Measurements from ENCODE around the gene CCDC12. TPM values are rescaled to one million over a fixed set of nuclear protein-coding genes. Genes with fewer than 3 reads are reported as not detected.

The CCDC12 gene
- total and polyA plus RNA-seq, 2 experiments from 2014 or later = 17.4 to 43.8 TPM

DNA sequence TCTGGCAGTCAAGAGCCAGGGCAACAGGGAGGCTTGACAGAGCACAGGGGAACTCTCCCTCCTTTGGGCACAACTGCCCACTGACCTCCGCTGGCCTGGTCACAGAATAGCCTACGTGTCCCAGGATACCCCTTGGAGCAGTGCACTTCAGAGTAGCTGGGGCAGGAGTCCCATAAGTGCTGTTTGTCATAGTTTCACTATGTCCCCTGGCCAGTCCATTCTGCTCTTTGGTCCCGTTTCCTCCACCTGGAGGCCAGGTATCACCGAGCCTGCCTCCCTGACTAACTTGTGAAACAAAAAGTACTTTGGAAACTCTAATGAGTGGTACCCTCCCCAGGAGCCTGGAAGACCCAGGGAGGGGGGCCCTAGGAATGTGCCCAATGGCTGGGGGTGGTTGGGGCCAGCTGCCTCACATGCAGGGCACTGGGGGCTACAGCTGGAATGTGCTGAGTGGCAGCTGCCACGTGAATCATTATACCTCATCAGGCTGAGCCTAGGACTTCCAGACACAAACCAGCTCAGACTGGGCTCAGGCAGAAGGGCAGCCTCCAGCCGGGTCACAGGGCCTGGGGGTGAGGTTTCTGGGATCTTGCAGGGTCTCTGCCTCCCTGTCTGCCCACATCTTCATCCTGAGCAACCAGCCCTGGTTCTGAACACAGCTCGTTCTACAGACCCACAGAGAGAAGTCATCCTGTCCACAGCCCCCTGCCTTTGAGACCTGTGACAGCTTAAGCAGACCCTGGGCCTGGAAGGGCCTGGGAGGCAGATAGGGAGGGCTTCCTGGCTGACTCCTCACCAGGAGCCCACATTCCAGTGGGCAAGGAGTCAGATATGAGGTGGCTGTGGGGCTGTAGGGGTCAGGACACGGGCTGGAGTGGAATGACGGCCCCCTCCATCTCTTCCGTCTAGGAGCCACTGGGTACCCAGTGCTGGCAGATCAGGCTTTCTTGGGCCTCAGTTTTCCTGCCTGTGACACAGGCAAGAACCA, 99.9 kb downstream of the CCDC12 start:
- TF ChIP-seq EZH2phosphoT487 (IDR thresholded peaks at IDR 0.05; ENCODE audit: insufficient read depth, low read depth) (no peak), EZH2 (IDR thresholded peaks at IDR 0.05; ENCODE audit: insufficient read depth, poor library complexity, severe bottlenecking) (no peak)
- no peaks in the 10 kb centered on the region for H3K9me2 ChIP-seq (ENCODE audit: insufficient read depth)
- 77 to 83% methylated on average over 10 of the region's 10 CpGs for WGBS, 2 experiments (ENCODE audit: low coverage in 1 of 2, low lambda C conversion rate in 2 of 2, missing lambda C conversion rate in 2 of 2)
- no peaks in the 10 kb centered on the region for H3K9me3 ChIP-seq (ENCODE audit: low read depth)
- no peaks in the 10 kb centered on the region for H3K36me3 ChIP-seq (ENCODE audit: low read depth)
- DNase-seq = no peak
- H3K4me1 ChIP-seq (ENCODE audit: insufficient read depth) = peaks cover 7% of the 10 kb centered on the region; the same call in 1 of the 2 replicates
- H3K27me3 ChIP-seq (replicated peaks; ENCODE audit: insufficient read depth) = peaks cover 7% of the 10 kb centered on the region; the same call in 1 of the 2 replicates
- no peak overlapping the region for H3K4me3 ChIP-seq
- H3K9ac ChIP-seq = no peak overlapping the region
- no peak overlapping the region for H3K4me2 ChIP-seq (ENCODE audit: unreplicated experiment)
- H3F3A ChIP-seq (ENCODE audit: insufficient read depth) = no peaks in the 10 kb centered on the region
- H3K79me2 ChIP-seq (ENCODE audit: insufficient read depth) = no peaks in the 10 kb centered on the region
- no peaks in the 10 kb centered on the region for H4K20me1 ChIP-seq (ENCODE audit: insufficient read depth)
- in situ Hi-C loops (cut with MboI) = no loop called here
- no peak overlapping the region for H2AFZ ChIP-seq
- H3K27ac ChIP-seq = no peak overlapping the region

- Histone ChIP-seq H3K36me3 (ENCODE audit: low read depth) (no peaks in the 10 kb centered on the region), H3K27me3 (replicated peaks; ENCODE audit: insufficient read depth) (peaks cover 3% of the 10 kb centered on the region; the same call in 1 of the 2 replicates), H3F3A (ENCODE audit: insufficient read depth) (no peaks in the 10 kb centered on the region), H3K79me2 (ENCODE audit: insufficient read depth) (no peaks in the 10 kb centered on the region), H3K9ac (no peak overlapping the region), H3K4me2 (ENCODE audit: unreplicated experiment) (no peak overlapping the region), H3K4me3 (no peak overlapping the region), H3K27ac (no peak overlapping the region), H3K9me2 (ENCODE audit: insufficient read depth) (no peaks in the 10 kb centered on the region), H4K20me1 (ENCODE audit: insufficient read depth) (no peaks in the 10 kb centered on the region), H2AFZ (no peak overlapping the region), H3K9me3 (ENCODE audit: low read depth) (no peaks in the 10 kb centered on the region), H3K4me1 (ENCODE audit: insufficient read depth) (peaks cover 7% of the 10 kb centered on the region; the same call in 1 of the 2 replicates)
- WGBS, 2 experiments (ENCODE audit: low coverage in 1 of 2, low lambda C conversion rate in 2 of 2, missing lambda C conversion rate in 2 of 2) = 87 to 92% methylated on average over 7 to 9 of the region's 9 CpGs
- no peak for DNase-seq
- no peak for TF ChIP-seq EZH2phosphoT487 (IDR thresholded peaks at IDR 0.05; ENCODE audit: insufficient read depth, low read depth)
- TF ChIP-seq EZH2 (IDR thresholded peaks at IDR 0.05; ENCODE audit: insufficient read depth, poor library complexity, severe bottlenecking) = no peak
- in situ Hi-C loops (cut with MboI) = no loop called here
Observed at GRCh38 chr3:46875560-46875959, 101.0 kb downstream of the CCDC12 start.

GRCh38 chr3:46874430-46874829, 102.1 kb downstream of the CCDC12 start:
- Histone ChIP-seq H3K4me1 (ENCODE audit: insufficient read depth) (peaks cover 7% of the 10 kb centered on the region; the same call in 1 of the 2 replicates), H3K27me3 (replicated peaks; ENCODE audit: insufficient read depth) (peaks cover 3% of the 10 kb centered on the region; the same call in 1 of the 2 replicates), H3K36me3 (ENCODE audit: low read depth) (no peaks in the 10 kb centered on the region), H3F3A (ENCODE audit: insufficient read depth) (no peaks in the 10 kb centered on the region), H3K4me3 (no peak overlapping the region), H3K27ac (no peak overlapping the region), H4K20me1 (ENCODE audit: insufficient read depth) (no peaks in the 10 kb centered on the region), H3K9me3 (ENCODE audit: low read depth) (no peaks in the 10 kb centered on the region), H2AFZ (no peak overlapping the region), H3K79me2 (ENCODE audit: insufficient read depth) (no peaks in the 10 kb centered on the region), H3K4me2 (ENCODE audit: unreplicated experiment) (no peak overlapping the region), H3K9ac (no peak overlapping the region), H3K9me2 (ENCODE audit: insufficient read depth) (no peaks in the 10 kb centered on the region)
- no peak for DNase-seq
- no peak for TF ChIP-seq EZH2phosphoT487 (IDR thresholded peaks at IDR 0.05; ENCODE audit: insufficient read depth, low read depth)
- TF ChIP-seq EZH2 (IDR thresholded peaks at IDR 0.05; ENCODE audit: insufficient read depth, poor library complexity, severe bottlenecking) = no peak
- WGBS, 2 experiments (ENCODE audit: low coverage in 1 of 2, low lambda C conversion rate in 2 of 2, missing lambda C conversion rate in 2 of 2) = 76 to 80% methylated on average over 14 to 18 of the region's 18 CpGs
- in situ Hi-C loops (cut with MboI) = no loop called here

GRCh38 chr3:46873521-46873920, 103.0 kb downstream of the CCDC12 start:
- no peak overlapping the region for H3K4me2 ChIP-seq (ENCODE audit: unreplicated experiment)
- WGBS, 2 experiments (ENCODE audit: low coverage in 1 of 2, low lambda C conversion rate in 2 of 2, missing lambda C conversion rate in 2 of 2) = 73 to 76% methylated on average over 5 of the region's 5 CpGs
- no peak overlapping the region for H3K27ac ChIP-seq
- peaks cover under 1% of the 10 kb centered on the region; the same call in 1 of the 2 replicates for H3K4me1 ChIP-seq (ENCODE audit: insufficient read depth)
- no peaks in the 10 kb centered on the region for H3K9me2 ChIP-seq (ENCODE audit: insufficient read depth)
- no peak overlapping the region for H3K4me3 ChIP-seq
- H3K36me3 ChIP-seq (ENCODE audit: low read depth) = no peaks in the 10 kb centered on the region
- no peaks in the 10 kb centered on the region for H3F3A ChIP-seq (ENCODE audit: insufficient read depth)
- H3K9me3 ChIP-seq (ENCODE audit: low read depth) = no peaks in the 10 kb centered on the region
- TF ChIP-seq EZH2phosphoT487 (IDR thresholded peaks at IDR 0.05; ENCODE audit: insufficient read depth, low read depth) (no peak), EZH2 (IDR thresholded peaks at IDR 0.05; ENCODE audit: insufficient read depth, poor library complexity, severe bottlenecking) (no peak)
- in situ Hi-C loops (cut with MboI) = no loop called here
- no peak for DNase-seq
- peaks cover 3% of the 10 kb centered on the region; the same call in 1 of the 2 replicates for H3K27me3 ChIP-seq (replicated peaks; ENCODE audit: insufficient read depth)
- no peak overlapping the region for H3K9ac ChIP-seq
- H3K79me2 ChIP-seq (ENCODE audit: insufficient read depth) = no peaks in the 10 kb centered on the region
- no peaks in the 10 kb centered on the region for H4K20me1 ChIP-seq (ENCODE audit: insufficient read depth)
- no peak overlapping the region for H2AFZ ChIP-seq

Small RNA genes lying within 50 kb of the gene (small RNA-seq; reads per million reads assigned to genes)
- not detected for gene AC109583.2 (ENCODE audit: low read depth, low replicate concordance)

Other genes with a start within 250 kb of the CCDC12 start
- gene MYL3, start 113.3 kb downstream of the CCDC12 start, total RNA-seq (2014; rRNA removed; shearing (Covaris generic)) = not detected in 2 replicates
- 0.68 TPM in 1 of 2 replicates, not detected in the other for gene MYL3, start 113.3 kb downstream of the CCDC12 start, polyA plus RNA-seq (2016; fragmentation: Nextera tagmentation; extraction: Ambion mirVana)
- gene PTH1R, start 99.0 kb downstream of the CCDC12 start, total RNA-seq (2014; rRNA removed; shearing (Covaris generic)) = 1.3 TPM in 1 of 2 replicates, not detected in the other
- 0.37 and 0.60 TPM in 2 replicates for gene PTH1R, start 99.0 kb downstream of the CCDC12 start, polyA plus RNA-seq (2016; fragmentation: Nextera tagmentation; extraction: Ambion mirVana)
- 2.8 and 4.7 TPM in 2 replicates for gene NBEAL2, start 2.9 kb upstream of the CCDC12 start, total RNA-seq (2014; rRNA removed; shearing (Covaris generic))
- gene NBEAL2, start 2.9 kb upstream of the CCDC12 start, polyA plus RNA-seq (2016; fragmentation: Nextera tagmentation; extraction: Ambion mirVana) = 0.94 and 1.2 TPM in 2 replicates
- 17.7 and 24.0 TPM in 2 replicates for gene SETD2, start 187.4 kb upstream of the CCDC12 start, total RNA-seq (2014; rRNA removed; shearing (Covaris generic))
- 14.9 and 16.2 TPM in 2 replicates for gene SETD2, start 187.4 kb upstream of the CCDC12 start, polyA plus RNA-seq (2016; fragmentation: Nextera tagmentation; extraction: Ambion mirVana)

All from GM23248 (cell line).